ENCODE results near the gene RGS9. TPM values are rescaled to one million over a fixed set of nuclear protein-coding genes. Genes with fewer than 3 reads are reported as not detected.
A peak's percentile ranks its signal among the peaks of the same experiment; 100 is the strongest.
"Not testable (repeated sequence)": the region's sequence is repeated elsewhere in the genome, so short reads cannot be mapped to it uniquely, and the experiment has no call there.

RGS9 gene
- total RNA-seq, 1 experiment from 2014 or later, result 0.71 TPM

GRCh38 chr17:65104973-65105372 lies 32.2 kb upstream of the RGS9 start:
- DNase-seq (ENCODE audit: low read depth, low spot score), result no peak
- in situ Hi-C loops (cut with HindIII; ENCODE audit: low pct_unique_long_range_greater_than_20kb, low sequenced_read_pairs), result loop anchor here (5.0 kb wide), 1 partner anchor 102 kb away; no protein-coding TSS in a partner anchor

DNA sequence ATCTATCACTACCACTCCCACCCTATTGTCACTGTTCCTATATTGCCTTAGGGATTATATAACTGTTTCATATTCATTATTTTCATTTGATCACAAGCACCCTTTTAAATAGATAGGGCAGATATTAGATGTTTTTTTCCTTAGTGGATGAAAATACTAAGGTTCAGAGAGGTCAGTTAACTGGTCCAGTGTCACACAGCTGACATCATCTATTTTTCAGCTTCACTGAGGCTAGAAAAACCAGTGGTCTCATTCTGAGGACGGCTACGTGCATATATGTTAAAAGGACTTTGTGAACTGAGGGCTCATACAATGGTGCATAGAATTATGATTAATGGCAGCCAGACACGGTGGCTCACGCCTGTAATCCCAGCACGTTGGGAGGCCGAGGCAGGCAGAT lies 29.0 kb upstream of the RGS9 start:
- in situ Hi-C loops (cut with HindIII; ENCODE audit: low pct_unique_long_range_greater_than_20kb, low sequenced_read_pairs), result loop anchor here (5.0 kb wide), 1 partner anchor 99 kb away; no protein-coding TSS in a partner anchor
- DNase-seq (ENCODE audit: low read depth, low spot score), result no peak

- in situ Hi-C loops (cut with HindIII; ENCODE audit: low pct_unique_long_range_greater_than_20kb, low sequenced_read_pairs), result loop anchor here (5.0 kb wide), 1 partner anchor 98 kb away; no protein-coding TSS in a partner anchor
- DNase-seq (ENCODE audit: low read depth, low spot score), result no peak
Measured at GRCh38 chr17:65109543-65109942, 27.6 kb upstream of the RGS9 start.

DNA sequence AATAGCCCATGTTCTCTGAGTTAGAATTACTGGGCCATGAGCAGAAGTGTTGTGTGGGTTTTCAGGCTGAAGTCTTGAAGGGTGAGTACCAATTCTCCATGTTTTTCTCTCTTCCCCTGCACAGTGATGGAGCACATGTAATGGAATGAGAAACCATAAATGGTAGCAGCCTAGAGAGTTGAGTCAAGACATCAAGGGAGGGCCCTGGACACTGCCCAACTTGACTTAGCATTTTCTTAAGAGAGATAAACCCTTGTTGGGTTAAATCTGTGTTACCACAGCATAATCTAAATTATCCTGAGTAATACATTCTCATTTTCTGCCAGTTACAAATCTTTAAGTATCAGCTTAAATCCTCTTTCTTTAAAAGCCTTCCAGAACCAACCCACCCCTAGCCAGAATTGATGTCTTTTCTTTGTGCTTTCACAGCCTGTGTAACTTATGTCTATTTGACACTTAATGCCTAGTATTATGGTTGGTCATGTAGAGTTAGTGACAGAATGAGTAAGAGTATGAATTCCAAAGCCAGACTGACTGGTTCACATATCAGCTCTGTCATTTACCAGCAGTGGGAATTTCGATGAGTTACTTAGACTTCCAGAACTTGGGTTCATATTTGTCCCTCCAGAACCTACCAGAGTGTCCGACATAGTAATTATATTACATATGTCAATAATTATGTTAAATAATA lies 27.0 kb upstream of the RGS9 start:
- in situ Hi-C loops (cut with HindIII; ENCODE audit: low pct_unique_long_range_greater_than_20kb, low sequenced_read_pairs), result loop anchor here (5.0 kb wide), 1 partner anchor 97 kb away; no protein-coding TSS in a partner anchor
- DNase-seq (ENCODE audit: low read depth, low spot score), result no peak

DNA sequence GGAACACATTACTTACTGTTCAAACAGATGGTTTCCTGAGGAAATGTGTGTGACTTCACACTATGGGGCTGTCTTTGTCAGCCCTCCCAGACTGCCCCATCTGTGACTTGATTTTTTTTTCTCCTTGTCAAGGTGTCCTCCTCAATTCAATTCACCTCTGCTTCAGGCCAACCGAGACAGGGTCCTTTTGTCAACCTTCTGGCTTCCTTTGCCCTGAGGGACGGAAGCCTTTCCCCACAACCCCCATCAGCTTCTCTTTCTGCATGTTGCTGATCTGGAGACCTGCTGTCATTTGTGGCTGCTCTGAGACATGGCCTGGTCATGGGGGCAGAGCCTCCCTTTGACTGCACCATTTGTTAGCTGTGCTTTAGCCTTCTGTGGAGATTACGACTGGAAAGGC lies 21.3 kb upstream of the RGS9 start:
- peak; percentile 52 for DNase-seq (ENCODE audit: low read depth, low spot score)
- in situ Hi-C loops (cut with HindIII; ENCODE audit: low pct_unique_long_range_greater_than_20kb, low sequenced_read_pairs), result no loop called here

- DNase-seq (ENCODE audit: low read depth, low spot score), result peak; percentile 56
- in situ Hi-C loops (cut with HindIII; ENCODE audit: low pct_unique_long_range_greater_than_20kb, low sequenced_read_pairs), result not testable (repeated sequence)
Measured at GRCh38 chr17:65116515-65116914, 20.7 kb upstream of the RGS9 start.

DNA sequence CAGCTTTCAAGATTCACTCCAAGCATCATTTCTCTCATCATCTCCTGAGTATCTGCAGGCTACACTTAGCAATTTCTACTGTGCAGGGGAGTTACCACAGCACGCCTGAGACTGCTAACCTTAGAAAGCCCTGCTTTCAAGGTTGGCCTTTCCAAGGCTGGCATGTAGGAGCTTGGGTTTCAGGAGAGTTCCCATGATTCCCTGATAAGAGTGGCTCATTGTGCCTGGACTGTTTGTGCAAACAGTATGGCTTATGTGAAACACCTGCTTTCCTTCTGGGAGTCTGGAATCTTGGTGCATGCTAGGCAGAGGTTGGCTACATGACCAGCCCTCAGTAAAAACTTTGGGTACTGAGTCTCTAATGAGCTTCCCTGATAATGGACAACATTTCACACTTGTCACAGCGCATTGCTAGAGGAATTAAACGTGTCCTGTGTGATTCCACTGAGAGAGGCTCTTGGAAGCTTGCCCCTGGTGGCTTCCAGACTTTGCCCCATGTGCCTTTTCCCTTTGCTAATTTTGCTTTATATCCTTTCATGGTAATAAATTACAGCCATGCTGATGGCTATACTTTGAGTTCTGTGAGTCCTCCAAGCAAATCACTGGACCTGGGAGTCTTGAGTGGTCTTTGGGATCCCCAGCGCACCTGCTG lies 19.7 kb upstream of the RGS9 start:
- in situ Hi-C loops (cut with HindIII; ENCODE audit: low pct_unique_long_range_greater_than_20kb, low sequenced_read_pairs), result no loop called here
- DNase-seq (ENCODE audit: low read depth, low spot score), result no peak

- in situ Hi-C loops (cut with HindIII; ENCODE audit: low pct_unique_long_range_greater_than_20kb, low sequenced_read_pairs), result no loop called here
Measured at GRCh38 chr17:65121368-65121767, 15.8 kb upstream of the RGS9 start.

GRCh38 chr17:65121916-65122806 lies 15.0 kb upstream of the RGS9 start:
- in situ Hi-C loops (cut with HindIII; ENCODE audit: low pct_unique_long_range_greater_than_20kb, low sequenced_read_pairs), result no loop called here
- DNase-seq (ENCODE audit: low read depth, low spot score), result no peak

More at GRCh38 chr17:65121368-65121767, 15.8 kb upstream of the RGS9 start:
- no peak for DNase-seq (ENCODE audit: low read depth, low spot score)

- in situ Hi-C loops (cut with HindIII; ENCODE audit: low pct_unique_long_range_greater_than_20kb, low sequenced_read_pairs), result no loop called here
- DNase-seq (ENCODE audit: low read depth, low spot score), result peak; percentile 98
Measured at GRCh38 chr17:65122836-65123756, 14.1 kb upstream of the RGS9 start.

DNA sequence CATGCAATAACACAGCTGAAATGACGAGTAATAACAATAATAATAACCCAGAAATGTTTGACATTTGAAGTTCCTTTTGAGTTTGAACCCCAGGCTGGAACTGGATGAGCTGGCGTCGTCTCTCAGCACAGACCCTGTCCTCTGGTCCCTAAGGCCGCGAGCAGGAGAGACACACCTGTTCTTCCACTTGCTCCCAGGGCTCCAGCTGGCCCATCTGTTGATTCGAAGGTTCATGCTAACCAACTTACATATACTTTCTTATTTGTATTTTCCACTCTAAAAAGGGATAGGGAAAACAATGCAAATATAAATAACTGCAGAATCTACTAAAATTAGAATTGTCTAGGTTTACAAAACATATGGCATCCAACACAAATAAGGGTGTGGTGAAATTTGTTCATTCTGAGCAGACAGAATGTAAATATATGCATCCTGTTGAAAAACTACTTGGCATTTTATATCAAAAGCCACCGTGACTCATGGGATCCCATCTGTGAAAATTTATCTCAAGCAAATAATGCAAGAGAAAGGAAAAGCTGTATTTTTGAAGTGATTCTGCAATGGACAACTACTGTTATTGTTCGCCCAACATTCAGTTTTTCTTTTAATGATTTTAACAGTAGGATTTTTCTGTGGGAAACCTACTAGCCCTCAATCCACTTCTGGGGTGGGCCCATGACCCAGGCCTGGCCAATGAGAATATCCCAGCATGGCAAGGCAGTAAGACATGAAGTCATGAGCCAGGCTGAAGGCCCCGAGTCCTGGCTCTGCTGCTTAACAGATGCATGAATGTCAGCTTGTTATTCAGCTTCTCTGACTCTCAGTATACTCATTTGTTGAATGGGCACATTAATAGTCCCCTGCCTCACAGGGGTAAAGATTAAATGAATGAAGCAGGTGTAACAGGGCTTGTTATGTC lies 13.2 kb upstream of the RGS9 start:
- no peak for DNase-seq (ENCODE audit: low read depth, low spot score)
- in situ Hi-C loops (cut with HindIII; ENCODE audit: low pct_unique_long_range_greater_than_20kb, low sequenced_read_pairs), result no loop called here

GRCh38 chr17:65130832-65131231 lies 6.3 kb upstream of the RGS9 start:
- in situ Hi-C loops (cut with HindIII; ENCODE audit: low pct_unique_long_range_greater_than_20kb, low sequenced_read_pairs), result no loop called here

GRCh38 chr17:65131240-65131639 lies 5.9 kb upstream of the RGS9 start:
- in situ Hi-C loops (cut with HindIII; ENCODE audit: low pct_unique_long_range_greater_than_20kb, low sequenced_read_pairs), result no loop called here
- DNase-seq (ENCODE audit: low read depth, low spot score), result no peak

More at GRCh38 chr17:65130832-65131231, 6.3 kb upstream of the RGS9 start:
- no peak for DNase-seq (ENCODE audit: low read depth, low spot score)

GRCh38 chr17:65131946-65132345 lies 5.2 kb upstream of the RGS9 start:
- no peak for DNase-seq (ENCODE audit: low read depth, low spot score)
- in situ Hi-C loops (cut with HindIII; ENCODE audit: low pct_unique_long_range_greater_than_20kb, low sequenced_read_pairs), result no loop called here

- in situ Hi-C loops (cut with HindIII; ENCODE audit: low pct_unique_long_range_greater_than_20kb, low sequenced_read_pairs), result no loop called here
- no peak for DNase-seq (ENCODE audit: low read depth, low spot score)
Measured at GRCh38 chr17:65134035-65134434, 3.1 kb upstream of the RGS9 start.

DNA sequence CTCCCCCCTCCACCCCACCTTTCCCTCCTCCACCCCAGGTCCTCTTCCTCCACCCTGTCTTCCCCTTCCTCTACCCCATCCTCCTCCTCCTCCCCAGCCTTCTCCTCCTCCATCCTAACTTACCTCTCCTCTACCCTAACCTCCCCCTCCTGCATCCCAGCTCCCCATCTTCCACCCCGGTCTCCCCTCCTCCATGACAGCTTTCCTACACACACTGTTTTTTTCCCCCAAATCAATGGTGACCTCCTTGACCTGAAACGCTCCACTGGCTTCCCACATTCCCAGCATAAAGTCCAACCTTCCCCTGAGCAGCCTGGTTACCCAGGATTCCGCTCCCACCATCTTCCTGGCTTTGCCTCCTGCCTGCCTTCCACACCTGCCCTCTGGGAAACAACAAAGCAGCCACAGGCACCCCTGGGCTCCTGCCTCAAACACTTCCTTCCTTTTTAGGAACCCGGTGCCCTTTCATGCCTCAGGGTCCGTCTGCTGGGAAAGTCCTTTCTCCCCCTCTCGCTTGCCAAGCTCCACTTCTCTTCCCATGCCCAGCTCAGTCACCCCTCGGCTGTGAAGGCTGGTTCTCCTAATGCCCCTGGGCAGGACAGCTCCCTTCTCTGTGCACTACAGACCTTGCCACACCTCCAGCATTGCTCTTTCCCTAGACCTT lies 2.1 kb downstream of the RGS9 start:
- in situ Hi-C loops (cut with HindIII; ENCODE audit: low pct_unique_long_range_greater_than_20kb, low sequenced_read_pairs), result no loop called here
- no peak for DNase-seq (ENCODE audit: low read depth, low spot score)
